ENCODE results near the gene CLPTM1. TPM values are rescaled to one million over a fixed set of nuclear protein-coding genes. Genes with fewer than 3 reads are reported as not detected.
A peak's percentile ranks its signal among the peaks of the same experiment; 100 is the strongest.
"Not testable (repeated sequence)": the region's sequence is repeated elsewhere in the genome, so short reads cannot be mapped to it uniquely, and the experiment has no call there.

Gene CLPTM1
- total RNA-seq, 4 donors from 2014 or later, result 44.2 to 76.9 (median 56.3) TPM

DNA sequence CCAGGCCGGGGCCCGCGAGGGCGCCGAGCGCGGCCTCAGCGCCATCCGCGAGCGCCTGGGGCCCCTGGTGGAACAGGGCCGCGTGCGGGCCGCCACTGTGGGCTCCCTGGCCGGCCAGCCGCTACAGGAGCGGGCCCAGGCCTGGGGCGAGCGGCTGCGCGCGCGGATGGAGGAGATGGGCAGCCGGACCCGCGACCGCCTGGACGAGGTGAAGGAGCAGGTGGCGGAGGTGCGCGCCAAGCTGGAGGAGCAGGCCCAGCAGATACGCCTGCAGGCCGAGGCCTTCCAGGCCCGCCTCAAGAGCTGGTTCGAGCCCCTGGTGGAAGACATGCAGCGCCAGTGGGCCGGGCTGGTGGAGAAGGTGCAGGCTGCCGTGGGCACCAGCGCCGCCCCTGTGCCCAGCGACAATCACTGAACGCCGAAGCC lies 46.3 kb upstream of the CLPTM1 start:
- intact Hi-C loops (cut with DNase I), result no loop called here
- WGBS, 2 donors, result 96 to 100% methylated on average over 6 to 9 of the region's 44 CpGs
- no peak overlapping the region for H3K27ac ChIP-seq
- H3K9me3 ChIP-seq, result no peaks in the 10 kb centered on the region
- no peak overlapping the region for H3K4me3 ChIP-seq
- DNase-seq, result no peak
- H3K36me3 ChIP-seq, result no peaks in the 10 kb centered on the region
- H3K27me3 ChIP-seq, result peaks cover 0 to 34% (median 5%) of the 10 kb centered on the region in 4 donors
- peaks cover 15 to 46% (median 23%) of the 10 kb centered on the region in 3 donors for H3K4me1 ChIP-seq
- TF ChIP-seq, protein P1, sequence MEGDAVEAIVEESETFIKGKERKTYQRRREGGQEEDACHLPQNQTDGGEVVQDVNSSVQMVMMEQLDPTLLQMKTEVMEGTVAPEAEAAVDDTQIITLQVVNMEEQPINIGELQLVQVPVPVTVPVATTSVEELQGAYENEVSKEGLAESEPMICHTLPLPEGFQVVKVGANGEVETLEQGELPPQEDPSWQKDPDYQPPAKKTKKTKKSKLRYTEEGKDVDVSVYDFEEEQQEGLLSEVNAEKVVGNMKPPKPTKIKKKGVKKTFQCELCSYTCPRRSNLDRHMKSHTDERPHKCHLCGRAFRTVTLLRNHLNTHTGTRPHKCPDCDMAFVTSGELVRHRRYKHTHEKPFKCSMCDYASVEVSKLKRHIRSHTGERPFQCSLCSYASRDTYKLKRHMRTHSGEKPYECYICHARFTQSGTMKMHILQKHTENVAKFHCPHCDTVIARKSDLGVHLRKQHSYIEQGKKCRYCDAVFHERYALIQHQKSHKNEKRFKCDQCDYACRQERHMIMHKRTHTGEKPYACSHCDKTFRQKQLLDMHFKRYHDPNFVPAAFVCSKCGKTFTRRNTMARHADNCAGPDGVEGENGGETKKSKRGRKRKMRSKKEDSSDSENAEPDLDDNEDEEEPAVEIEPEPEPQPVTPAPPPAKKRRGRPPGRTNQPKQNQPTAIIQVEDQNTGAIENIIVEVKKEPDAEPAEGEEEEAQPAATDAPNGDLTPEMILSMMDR (IDR thresholded peaks at IDR 0.05), result no peak
- no peak for TF ChIP-seq POLR2A (IDR thresholded peaks at IDR 0.05)

DNA sequence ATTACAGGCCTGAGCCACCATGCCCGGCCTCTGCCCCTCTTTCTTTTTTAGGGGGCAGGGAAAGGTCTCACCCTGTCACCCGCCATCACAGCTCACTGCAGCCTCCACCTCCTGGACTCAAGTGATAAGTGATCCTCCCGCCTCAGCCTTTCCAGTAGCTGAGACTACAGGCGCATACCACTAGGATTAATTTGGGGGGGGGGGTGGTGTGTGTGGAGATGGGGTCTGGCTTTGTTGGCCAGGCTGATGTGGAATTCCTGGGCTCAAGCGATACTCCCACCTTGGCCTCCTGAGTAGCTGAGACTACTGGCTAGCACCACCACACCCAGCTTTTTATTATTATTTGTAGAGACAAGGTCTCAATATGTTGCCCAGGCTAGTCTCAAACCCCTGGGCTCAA lies 45.4 kb upstream of the CLPTM1 start:
- intact Hi-C loops (cut with DNase I), result no loop called here
- 83 to 97% methylated on average over 1 to 4 of the region's 5 CpGs for WGBS, 2 donors
- TF ChIP-seq, protein P1 (IDR thresholded peaks at IDR 0.05), result no peak
- TF ChIP-seq POLR2A (IDR thresholded peaks at IDR 0.05), result no peak

DNA sequence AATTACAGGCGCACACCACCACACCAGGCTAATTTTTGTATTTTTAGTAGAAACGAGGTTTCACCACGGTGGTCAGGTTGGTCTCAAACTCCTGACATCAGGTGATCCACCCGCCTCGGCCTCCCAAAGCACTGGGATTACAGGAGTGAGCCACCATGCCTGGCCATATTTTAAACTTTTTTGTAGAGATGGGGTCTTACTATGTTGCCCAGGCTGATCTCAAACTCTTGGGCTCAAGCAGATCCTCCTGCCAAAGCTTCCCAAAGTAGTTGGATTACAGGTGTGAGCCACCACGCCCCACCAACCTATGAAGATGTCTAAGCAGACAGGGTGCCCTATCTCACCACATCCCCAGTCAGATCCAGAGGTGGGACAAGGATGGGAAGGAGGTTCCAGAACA lies 43.3 kb upstream of the CLPTM1 start:
- H3K27me3 ChIP-seq; H3K4me3 ChIP-seq; intact Hi-C loops (cut with DNase I); DNase-seq; H3K9me3 ChIP-seq; H3K36me3 ChIP-seq; H3K27ac ChIP-seq: not testable (repeated sequence)
- H3K4me1 ChIP-seq, result peaks cover 5 to 41% (median 14%) of the 10 kb centered on the region in 3 donors
- WGBS, 2 donors, result 87 to 96% methylated on average over 5 of the region's 6 CpGs

More for the DNA sequence above, 45.4 kb upstream of the CLPTM1 start:
- Histone ChIP-seq H3K27ac (no peak overlapping the region), H3K4me1 (peaks cover 18 to 47% (median 28%) of the 10 kb centered on the region in 3 donors), H3K9me3 (no peaks in the 10 kb centered on the region), H3K27me3 (peaks cover 0 to 30% (median 5%) of the 10 kb centered on the region in 4 donors), H3K36me3 (no peaks in the 10 kb centered on the region), H3K4me3 (no peak overlapping the region)
- no peak for DNase-seq

DNA sequence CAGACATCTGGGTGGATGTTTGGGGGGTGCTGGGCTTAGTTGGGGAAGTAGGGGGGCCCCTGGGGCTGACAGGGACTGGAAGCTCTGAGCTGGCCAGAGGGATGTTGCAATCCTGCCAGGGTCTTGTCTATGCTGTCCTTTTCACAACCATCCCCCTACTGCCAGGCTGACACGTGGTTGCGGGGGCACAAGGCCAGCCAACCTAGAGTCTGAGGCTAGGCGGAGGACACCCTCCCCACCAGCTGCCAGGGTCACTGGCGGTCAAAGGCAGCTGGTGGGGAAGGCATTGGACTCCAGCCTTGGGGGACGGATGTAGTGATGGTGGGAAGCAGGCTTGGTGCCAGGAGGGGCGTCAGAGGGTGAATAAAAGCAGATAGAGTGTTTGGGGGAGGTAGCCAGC lies 42.3 kb upstream of the CLPTM1 start:
- DNase-seq, result no peak
- intact Hi-C loops (cut with DNase I), result no loop called here
- peaks cover 5 to 41% (median 14%) of the 10 kb centered on the region in 3 donors for H3K4me1 ChIP-seq
- H3K27me3 ChIP-seq, result peaks cover 0 to under 1% (median 0%) of the 10 kb centered on the region in 4 donors
- H3K9me3 ChIP-seq, result no peaks in the 10 kb centered on the region
- TF ChIP-seq, protein P1 (IDR thresholded peaks at IDR 0.05), result no peak
- no peak for TF ChIP-seq POLR2A (IDR thresholded peaks at IDR 0.05)
- H3K27ac ChIP-seq, result no peak overlapping the region
- 49% methylated on average over 5 of the region's 6 CpGs; no CpG with 5 or more reads in 1 of the 2 donors for WGBS, 2 donors
- H3K4me3 ChIP-seq, result no peak overlapping the region
- H3K36me3 ChIP-seq, result no peaks in the 10 kb centered on the region

DNA sequence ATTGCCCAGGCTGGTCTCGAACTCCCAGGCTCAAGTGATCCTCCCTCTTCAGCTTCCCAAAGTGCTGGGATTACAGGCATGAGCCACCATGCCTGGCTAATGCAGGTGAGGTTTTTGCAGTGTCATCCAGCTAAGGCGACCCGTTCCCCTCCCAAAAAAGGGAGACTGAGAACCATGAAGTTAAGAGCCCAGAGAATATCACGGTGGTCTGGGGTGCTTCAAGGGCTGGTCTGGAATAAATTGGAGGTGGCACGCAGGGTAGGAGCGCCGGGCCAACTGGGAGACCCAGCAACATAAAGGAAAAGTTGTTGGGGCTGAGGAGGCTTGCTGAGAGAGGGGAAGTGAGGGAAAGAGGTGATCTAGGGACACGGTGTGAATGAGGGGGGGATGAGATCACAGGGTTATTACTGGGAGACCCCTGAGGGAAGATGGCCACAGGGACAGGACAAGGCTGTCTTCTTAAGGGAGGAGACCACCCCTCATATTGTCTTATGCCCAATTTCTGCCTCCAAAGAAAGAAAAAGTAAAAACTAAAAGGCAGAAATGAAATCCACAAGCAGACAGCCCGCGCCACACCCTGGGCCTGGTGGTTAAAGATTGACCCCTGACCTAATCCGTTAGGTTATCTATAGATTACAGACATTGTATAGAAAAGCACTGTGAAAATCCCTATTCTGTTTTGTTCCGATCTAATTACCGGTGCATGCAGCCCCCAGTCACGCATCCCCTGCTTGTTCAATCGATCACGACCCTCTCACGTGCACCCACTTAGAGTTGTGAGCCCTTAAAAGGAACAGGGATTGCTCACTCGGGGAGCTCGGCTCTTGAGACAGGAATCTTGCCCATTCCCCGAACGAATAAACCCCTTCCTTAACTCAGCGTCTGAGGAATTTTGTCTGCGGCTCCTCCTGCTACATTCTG lies 41.4 kb upstream of the CLPTM1 start:
- WGBS, 2 donors, result 51 to 73% methylated on average over 12 to 23 of the region's 23 CpGs
- not testable (repeated sequence) for DNase-seq

DNA sequence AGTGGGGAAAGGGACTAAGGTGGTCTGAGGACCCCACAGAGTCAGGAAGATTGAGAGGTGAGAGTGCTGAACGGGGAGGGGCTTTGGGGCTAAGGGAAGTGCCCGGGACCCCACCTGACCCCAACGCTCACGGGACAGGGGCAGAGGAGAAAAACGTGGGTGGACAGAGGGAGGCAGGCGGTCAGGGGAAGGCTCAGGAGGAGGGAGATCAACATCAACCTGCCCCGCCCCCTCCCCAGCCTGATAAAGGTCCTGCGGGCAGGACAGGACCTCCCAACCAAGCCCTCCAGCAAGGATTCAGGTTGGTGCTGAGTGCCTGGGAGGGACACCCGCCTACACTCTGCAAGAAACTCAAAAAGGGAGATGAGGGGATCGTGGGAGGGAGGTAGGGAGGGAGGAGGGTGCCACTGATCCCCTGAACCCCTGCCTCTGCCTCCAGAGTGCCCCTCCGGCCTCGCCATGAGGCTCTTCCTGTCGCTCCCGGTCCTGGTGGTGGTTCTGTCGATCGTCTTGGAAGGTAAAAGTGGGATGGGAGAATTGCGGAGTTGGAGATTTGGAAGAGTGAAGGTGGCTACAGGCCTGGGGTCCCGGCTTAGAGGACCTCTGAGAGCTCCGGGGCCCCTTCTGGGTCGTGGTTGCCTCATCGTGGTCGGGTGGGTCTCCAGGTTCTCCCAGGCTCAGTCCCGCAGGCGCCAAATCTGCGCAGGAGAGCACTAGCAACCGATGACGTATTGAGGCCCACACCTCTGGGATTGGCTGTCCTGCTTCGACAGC lies 40.6 kb upstream of the CLPTM1 start, which contains the start of gene APOC1:
Gene APOC1 (plus strand): TSS at position 176 of the 774 bp plus-strand sequence. CDS start 284 bp downstream, at position 460.
- Histone ChIP-seq H3K4me3 (peak within 1 kb of the TSS; percentile 32 to 64 (median 48)), H3K27ac (peak within 1 kb of the TSS; percentile 16 to 65 (median 50)), H3K4me1 (peaks cover 5 to 41% (median 14%) of the 10 kb centered on the region in 3 donors)
- intact Hi-C loops (cut with DNase I); H3K36me3 ChIP-seq; H3K27me3 ChIP-seq; DNase-seq; H3K9me3 ChIP-seq: not testable (repeated sequence)
- WGBS, 2 donors, result 11 to 14% methylated on average over 25 to 26 of the region's 28 CpGs

More for the DNA sequence above, 41.4 kb upstream of the CLPTM1 start:
- peaks cover 5 to 41% (median 14%) of the 10 kb centered on the region in 3 donors for H3K4me1 ChIP-seq
- peak overlapping the region in 1 of 4 donors; percentile 65 for H3K27ac ChIP-seq
- H3K27me3 ChIP-seq; H3K9me3 ChIP-seq; intact Hi-C loops (cut with DNase I); H3K36me3 ChIP-seq: not testable (repeated sequence)
- peak overlapping the region in 1 of 4 donors; percentile 64 for H3K4me3 ChIP-seq

Data from esophagus squamous epithelium (tissue), 5 donors.